GF-D8 (cell line): ENCODE measurements around the gene PPFIA2.

Source experiments
- DNase-seq: peaks from one replicate; lab custom pipeline; 2025; lab: John Stamatoyannopoulos, UW

PPFIA2 gene

DNA sequence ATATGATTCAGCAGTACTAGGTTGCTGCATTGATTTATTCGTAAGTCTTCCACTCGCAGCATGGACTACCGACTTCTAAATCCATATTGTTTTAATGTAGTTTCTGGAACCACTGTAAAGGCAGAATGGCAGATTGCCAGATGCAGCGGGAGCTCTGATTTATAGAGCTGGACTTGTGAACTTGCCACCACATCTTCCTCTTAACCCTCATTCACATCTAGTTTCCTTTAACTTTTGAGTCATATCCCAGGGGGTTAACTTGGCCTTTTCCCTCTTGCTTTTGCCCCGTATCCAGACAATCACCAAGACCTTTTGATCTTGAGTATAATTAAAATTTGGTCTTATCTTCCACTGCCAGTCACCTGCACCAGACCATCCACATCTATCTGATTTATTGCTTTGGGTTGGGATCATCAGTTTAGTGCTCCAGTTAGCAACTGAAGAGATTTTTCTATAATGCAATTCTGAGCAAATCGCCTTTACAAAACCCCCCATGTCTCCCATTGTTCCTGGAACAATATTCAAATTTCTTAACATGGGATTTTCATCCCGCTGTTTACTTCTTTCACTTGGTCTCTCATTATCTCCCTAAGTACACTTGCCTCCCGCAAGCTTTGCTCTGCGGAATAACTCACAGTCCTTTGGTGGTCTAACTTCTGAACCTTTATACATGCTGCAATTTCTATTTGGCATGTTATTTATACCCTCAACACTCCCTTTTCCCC is 550.8 kb downstream of the PPFIA2 start:
- DNase-seq: no peak
